ENCODE measurements around the gene ZDHHC22. TPM values are rescaled to one million over a fixed set of nuclear protein-coding genes. Genes with fewer than 3 reads are reported as not detected.

ZDHHC22 gene
- total and polyA plus RNA-seq, 2 experiments from 2014 or later = 17.6 to 32.1 TPM

GRCh38 chr14:77084985-77085384 lies 56.6 kb downstream of the ZDHHC22 start (continued):
- TF ChIP-seq ZNF462 (CRISPR knock-in tag; IDR thresholded peaks at IDR 0.05) (no peak), CREB1 (CRISPR knock-in tag; IDR thresholded peaks at IDR 0.05; ENCODE audit: low read depth) (no peak), ZNF114 (CRISPR knock-in tag; IDR thresholded peaks at IDR 0.05) (no peak), STAT1 (IDR thresholded peaks at IDR 0.05; ENCODE audit: unreplicated experiment) (no peak), REST (IDR thresholded peaks at IDR 0.05; ENCODE audit: unreplicated experiment) (no peak), CTCF (conservative IDR thresholded peaks at IDR 0.05; ENCODE audit: low read depth in 2 of 2) (no peak), JUNB (IDR thresholded peaks at IDR 0.05; ENCODE audit: unreplicated experiment) (no peak), NANOG (IDR thresholded peaks at IDR 0.05; ENCODE audit: borderline replicate concordance) (no peak), EZH2phosphoT487 (IDR thresholded peaks at IDR 0.05; ENCODE audit: unreplicated experiment) (no peak)
